ENCODE measurements around the gene ANKRD9. TPM values are rescaled to one million over a fixed set of nuclear protein-coding genes. Genes with fewer than 3 reads are reported as not detected.
A peak's percentile ranks its signal among the peaks of the same experiment; 100 is the strongest.

ANKRD9 gene
- total and polyA plus RNA-seq, 9 of the 15 experiments (the other 6 are each of a cell fraction or from before 2014, with no cell fraction given) = 0.04 to 32.9 (median 5.3) TPM

DNA sequence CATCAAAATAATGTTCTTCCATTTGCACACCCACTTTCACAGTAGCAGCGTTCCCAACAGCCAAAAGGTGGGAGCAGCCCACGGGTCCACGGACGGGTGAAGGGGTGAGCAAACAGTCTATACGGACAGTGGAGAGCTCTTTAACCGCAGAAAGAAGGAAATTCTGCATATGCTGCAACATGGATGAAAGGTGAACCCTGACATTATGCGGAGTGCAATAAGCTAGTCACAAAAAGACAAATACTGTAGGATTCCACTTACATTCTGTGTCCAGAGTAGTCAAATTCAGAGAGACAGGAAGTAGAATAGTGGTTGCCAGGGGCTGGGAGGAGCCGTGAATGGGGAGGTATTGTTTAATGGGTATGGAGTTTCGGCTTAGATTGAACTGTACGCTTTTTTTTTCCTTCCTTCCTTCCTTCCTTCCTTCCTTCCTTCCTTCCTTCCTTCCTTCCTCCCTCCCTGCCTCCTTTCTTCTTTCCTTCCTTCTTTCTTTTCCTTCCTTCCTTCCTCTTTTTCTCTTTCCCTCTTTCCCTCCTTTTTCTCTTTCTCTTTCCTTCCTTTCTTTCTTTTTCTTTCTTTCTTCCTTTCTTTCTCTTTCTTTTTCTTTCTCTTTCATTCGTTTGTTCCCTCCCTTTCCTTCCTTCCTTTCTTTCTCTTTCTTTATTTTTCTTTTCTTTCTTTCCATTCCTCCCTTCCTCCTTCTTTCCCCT is 15.8 kb upstream of the ANKRD9 start (continued):
- TF ChIP-seq, protein P1, sequence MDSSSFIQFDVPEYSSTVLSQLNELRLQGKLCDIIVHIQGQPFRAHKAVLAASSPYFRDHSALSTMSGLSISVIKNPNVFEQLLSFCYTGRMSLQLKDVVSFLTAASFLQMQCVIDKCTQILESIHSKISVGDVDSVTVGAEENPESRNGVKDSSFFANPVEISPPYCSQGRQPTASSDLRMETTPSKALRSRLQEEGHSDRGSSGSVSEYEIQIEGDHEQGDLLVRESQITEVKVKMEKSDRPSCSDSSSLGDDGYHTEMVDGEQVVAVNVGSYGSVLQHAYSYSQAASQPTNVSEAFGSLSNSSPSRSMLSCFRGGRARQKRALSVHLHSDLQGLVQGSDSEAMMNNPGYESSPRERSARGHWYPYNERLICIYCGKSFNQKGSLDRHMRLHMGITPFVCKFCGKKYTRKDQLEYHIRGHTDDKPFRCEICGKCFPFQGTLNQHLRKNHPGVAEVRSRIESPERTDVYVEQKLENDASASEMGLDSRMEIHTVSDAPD (CRISPR knock-in tag; IDR thresholded peaks at IDR 0.05) = no peak
- TF ChIP-seq, protein P2, sequence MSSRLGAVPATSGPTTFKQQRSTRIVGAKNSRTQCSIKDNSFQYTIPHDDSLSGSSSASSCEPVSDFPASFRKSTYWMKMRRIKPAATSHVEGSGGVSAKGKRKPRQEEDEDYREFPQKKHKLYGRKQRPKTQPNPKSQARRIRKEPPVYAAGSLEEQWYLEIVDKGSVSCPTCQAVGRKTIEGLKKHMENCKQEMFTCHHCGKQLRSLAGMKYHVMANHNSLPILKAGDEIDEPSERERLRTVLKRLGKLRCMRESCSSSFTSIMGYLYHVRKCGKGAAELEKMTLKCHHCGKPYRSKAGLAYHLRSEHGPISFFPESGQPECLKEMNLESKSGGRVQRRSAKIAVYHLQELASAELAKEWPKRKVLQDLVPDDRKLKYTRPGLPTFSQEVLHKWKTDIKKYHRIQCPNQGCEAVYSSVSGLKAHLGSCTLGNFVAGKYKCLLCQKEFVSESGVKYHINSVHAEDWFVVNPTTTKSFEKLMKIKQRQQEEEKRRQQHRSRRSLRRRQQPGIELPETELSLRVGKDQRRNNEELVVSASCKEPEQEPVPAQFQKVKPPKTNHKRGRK (tag; IDR thresholded peaks at IDR 0.05) = peak; percentile 100
- no peak for TF ChIP-seq SAFB (IDR thresholded peaks at IDR 0.05; ENCODE audit: borderline replicate concordance, low read depth, low read length)
- TF ChIP-seq SOX6 (IDR thresholded peaks at IDR 0.05) = no peak
- no peak for TF ChIP-seq ELF4 (CRISPR knock-in tag; IDR thresholded peaks at IDR 0.05)
- TF ChIP-seq ZNF57 (CRISPR knock-in tag; IDR thresholded peaks at IDR 0.05) = no peak
